HG02981 (cell line): ENCODE results near the gene VCL.
"Not testable (repeated sequence)": the region's sequence is repeated elsewhere in the genome, so short reads cannot be mapped to it uniquely, and the experiment has no call there.

Source experiments
- ATAC-seq: cut with Tn5 transposase; IDR thresholded peaks from one replicate; pipeline ENCODE4 v1.9.1; 2021; ENCODE audit warnings: mild to moderate bottlenecking, moderate library complexity; ENCODE audit not compliant: unreplicated experiment

VCL gene

GRCh38 chr10:73971636-73972354 lies 26.1 kb upstream of the VCL start:
- no peak for ATAC-seq

DNA sequence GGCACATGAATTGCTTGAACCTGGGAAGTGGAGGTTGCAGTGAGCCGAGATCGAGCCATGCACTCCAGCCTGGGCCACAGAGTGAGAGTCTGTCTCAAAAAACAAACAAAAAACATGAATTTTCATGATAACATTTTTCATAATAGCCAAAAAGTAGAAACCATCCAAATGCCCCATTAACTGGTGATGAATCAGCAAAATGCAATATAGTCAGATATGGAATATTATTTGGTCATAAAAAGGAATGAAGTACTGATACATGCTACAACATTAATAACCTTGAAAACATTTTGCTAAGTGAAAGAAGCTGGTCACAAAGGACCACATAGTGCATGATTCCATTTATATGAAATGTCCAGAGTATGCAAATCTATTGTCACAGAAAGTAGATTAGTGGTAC lies 24.5 kb upstream of the VCL start:
- ATAC-seq = no peak

GRCh38 chr10:73974309-73974946 lies 23.5 kb upstream of the VCL start:
- ATAC-seq = no peak

GRCh38 chr10:73975388-73975787 lies 22.5 kb upstream of the VCL start:
- no peak for ATAC-seq

- no peak for ATAC-seq
Observed at GRCh38 chr10:73979141-73979808, 18.6 kb upstream of the VCL start.

DNA sequence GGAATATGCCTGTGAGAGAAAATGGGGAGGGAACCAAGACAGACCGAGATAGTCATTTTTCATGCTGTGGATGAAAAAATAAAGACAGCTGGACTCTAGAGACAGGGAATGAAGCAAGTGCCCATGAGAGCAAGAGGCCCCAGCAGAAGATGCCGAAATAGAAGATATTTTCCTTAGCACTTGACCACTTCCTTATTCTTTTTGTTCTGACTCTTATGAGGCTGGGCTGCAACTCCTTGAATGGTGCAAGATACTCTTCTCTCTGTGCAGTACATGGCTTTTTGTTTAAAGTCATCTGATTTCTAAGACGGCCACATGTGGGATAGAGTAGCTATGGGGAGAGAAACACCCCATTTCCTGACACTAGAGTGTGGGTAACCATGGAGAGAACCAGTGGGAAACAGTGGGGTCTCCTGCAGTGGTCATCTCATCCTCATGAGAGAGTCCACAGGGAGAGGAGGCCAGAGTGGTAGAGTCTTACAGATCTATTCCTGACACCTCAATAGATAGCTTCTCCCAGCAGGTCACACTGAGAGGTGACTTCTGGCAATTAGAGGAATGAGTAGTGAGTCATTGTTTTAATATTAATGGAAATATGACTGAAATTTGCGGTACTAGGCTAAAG lies 18.0 kb upstream of the VCL start:
- no peak for ATAC-seq

GRCh38 chr10:73981812-73982211 lies 16.1 kb upstream of the VCL start:
- ATAC-seq = no peak

DNA sequence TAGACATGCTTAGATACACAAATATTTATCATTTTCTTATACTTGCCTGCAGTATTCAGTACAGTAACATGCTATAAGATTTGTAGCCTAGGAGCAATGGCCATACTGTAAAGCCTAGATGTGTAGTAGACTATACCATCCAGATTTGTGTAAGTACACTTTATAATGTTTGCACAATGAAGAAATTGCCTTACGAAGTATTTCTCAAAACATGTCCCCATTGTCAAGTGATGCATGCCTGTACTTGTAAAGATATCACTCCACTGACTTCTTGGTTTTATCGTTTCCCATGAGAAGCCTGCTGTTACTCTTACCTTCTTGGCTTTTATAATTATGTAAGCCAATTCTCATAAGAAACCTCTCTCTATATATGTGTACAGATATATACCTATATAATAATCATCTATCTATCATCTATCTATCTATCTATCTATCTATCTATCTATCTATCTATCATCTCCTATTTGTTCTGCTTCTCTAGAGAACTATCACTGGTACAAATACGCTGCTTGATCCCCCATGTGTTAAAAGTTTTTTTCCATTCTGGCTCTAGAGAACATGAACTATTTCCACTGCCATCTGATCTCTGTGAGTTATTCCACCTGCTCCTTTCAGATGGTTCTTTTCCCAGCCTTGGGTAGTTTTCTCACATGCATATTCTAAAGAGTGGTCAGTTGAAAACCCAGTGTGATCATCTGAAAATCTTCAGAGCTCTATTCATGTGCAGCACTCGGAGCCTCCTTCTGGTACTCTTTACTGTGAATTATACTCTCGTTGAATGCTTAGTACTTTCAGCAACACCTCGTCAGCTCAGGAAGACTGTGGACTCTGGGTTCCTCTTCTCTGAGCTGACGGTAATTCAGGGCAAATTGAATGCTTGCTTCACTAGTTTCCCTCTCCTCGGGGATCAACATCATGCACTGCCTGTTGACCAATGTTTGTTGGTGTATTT lies 14.5 kb upstream of the VCL start:
- ATAC-seq = no peak

GRCh38 chr10:73989594-73990150 lies 8.2 kb upstream of the VCL start:
- no peak for ATAC-seq

DNA sequence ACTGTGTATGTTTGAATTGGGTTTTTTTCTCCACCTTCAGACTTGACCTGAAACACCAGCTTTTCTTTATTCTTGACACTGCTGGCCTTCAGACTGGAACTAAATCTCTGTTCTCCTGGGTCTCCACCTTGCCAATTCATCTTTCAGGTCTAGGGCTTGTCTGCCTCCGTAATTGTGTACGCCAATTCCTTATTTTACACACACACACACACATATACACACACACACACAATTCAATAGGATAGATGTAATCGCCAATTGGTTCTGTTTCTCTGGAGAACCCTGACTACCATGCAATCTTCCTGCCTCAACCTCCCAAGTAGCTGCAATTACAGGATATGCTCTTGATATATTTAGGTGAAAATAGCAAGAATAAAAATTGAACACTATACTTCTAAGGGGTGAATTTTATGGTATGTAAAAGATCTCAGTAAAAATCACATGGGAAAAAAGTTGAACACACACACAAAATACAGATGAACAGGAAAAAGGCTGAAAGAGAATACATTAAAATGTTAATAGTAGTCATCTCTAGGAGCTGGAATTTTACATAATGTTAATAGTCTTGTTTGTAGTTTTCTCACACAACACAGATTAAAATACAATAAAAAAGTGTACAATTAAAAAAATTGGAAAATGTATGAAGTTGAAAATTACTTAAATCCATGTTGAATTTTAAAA lies 6.6 kb upstream of the VCL start:
- no peak for ATAC-seq

- no peak for ATAC-seq
Observed at GRCh38 chr10:73991884-73992245, 6.1 kb upstream of the VCL start.

DNA sequence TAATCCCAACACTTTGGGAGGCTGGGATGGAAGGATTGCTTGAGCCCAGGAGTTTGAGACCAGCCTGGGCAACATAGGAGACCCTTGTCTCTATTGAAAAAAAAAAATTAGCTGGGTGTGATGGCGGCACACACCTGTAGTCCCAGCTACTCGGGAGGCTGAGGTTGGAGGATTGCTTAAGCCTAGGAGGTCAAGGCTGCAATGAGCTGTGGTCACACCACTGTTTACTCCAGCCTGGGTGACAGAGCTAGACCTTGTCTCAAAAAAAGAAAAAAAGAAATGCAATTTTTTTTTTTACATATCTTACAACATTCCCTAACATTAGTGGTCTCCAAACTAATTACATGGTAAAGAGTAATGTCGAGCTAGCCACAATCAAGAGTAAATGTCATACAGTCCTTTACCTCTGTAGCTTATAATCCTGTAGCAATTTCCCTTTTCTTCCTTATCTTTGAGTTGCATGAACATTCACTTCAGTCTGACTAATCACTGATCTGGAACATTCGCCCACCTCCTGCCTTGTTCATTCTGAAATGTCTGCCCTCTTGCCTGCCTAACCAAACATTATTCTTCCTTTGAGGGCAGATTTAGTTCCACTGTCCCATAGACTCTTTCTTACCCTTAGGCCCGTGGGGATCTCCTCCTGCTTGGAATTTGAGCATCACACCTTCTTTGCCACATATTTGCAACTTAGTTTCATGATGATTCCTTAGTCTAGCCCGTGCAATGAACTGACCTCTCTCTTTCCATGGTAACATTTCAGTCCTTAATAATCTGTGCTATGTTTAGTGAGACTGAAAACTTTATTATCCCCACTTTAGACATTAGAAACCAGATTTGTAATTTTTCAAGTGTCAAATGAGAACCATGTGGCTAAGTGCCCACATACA lies 4.8 kb upstream of the VCL start:
- no peak for ATAC-seq

DNA sequence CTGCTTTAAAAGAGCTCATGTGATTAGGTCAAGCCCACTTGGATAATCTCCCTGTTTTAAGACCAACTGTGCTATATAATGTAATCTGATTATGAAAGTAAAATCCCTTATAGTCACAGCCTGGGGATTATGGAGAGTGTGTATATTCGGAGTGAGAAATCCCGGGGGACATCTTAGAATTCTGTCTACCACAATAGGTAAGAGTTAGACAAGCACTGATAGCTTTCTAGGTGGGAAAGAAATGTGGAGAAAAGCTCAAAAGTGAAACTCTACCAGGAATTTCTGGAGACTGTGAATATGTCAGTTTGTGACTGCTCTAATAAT lies 2.9 kb upstream of the VCL start:
- no peak for ATAC-seq

DNA sequence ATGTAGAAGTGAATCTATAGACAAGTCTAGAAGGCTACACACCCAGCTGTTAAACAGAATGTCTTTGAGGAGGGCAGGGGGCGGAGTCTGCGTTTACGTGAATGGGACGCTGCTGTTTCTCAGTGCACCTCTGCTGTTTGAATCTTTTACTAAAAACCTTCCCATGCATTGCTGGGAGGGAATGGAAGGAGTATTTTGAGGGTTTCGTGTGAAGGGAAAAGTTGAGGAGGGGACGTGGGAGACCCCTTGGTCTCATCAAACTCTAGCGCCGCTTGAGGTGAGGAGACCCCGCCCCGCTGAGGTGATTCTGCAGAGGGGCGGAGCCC lies 492 bp upstream of the VCL start:
- ATAC-seq = peak; percentile 22

- no peak for ATAC-seq
Observed at GRCh38 chr10:73998623-73998928, 660 bp downstream of the VCL start.

DNA sequence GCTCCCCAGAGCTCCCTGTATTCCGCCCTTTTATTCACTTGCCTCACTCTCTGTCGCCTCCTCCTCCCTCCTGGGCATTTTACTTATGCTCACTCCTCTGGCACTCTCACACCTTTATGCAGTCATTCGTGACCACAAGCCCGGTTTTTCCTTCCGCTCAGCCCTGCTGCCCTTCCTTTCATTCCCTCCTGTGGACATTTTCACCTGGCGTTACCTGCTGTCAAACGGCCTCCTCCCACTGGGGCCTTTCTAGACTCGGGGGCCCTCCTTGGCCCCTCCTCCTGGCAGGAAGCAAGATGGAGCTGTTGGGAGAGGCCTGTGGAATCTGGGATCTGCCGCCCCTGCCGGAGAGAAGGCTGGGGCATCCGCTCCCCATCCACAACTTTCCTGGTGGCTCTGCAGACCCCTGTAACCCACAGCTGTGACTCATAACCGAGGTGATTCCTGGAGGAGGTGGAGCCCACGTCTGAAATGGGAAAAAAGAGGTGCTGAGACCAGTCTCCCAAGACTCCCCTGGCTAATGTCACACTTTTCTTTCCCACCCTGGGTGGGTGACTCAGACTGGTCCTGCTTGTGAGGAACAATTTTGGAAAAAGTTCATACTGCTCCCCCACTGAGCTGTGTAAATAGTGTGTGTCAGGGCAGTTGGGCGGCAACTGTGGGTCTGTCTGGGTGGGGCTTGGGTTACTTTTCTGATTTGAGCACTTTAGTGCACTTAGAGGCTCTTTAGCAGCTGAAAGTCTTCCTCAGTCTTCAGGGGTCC lies 1.2 kb downstream of the VCL start:
- no peak for ATAC-seq

GRCh38 chr10:73999703-74000102 lies 1.8 kb downstream of the VCL start:
- ATAC-seq = no peak

DNA sequence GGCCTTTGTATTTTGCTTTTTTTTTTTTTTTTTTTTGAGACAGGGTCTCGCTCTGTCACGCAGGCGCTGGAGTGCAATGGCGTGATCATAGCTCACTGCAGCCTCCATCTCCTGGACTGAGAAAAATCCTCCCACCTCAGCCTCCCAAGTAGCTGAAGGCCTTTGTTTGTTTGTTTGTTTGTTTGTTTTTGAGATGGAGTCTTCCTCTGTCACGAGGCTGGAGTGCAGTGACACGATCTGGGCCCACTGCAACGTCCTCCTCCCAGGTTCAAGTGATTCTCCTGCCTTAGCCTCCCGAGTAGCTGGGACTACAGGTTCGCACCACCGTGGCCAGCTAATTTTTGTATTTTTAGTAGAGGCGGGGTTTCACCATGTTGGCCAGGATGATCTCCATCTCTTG lies 2.3 kb downstream of the VCL start:
- ATAC-seq = not testable (repeated sequence)
